GM11168 (cell line): ENCODE results near the gene MBTD1.

Experiments
- in situ Hi-C: fragments of 300-500 bp; cut with MboI; formaldehyde crosslinking; loops from one replicate; pipeline ENCODE4 v1.12.0; 2022; ENCODE audit warnings: low sequenced_read_pairs; ENCODE audit not compliant: unreplicated experiment

The MBTD1 gene

GRCh38 chr17:51153210-51154072, 106.4 kb downstream of the MBTD1 start, which contains the start of gene NME1:
Gene NME1 (plus strand): TSS chr17:51153559. CDS start chr17:51155655, 2,096 bp downstream.
- in situ Hi-C loops, result loop anchor here (10.0 kb wide), 1 partner anchor 149 kb away; no protein-coding TSS in a partner anchor

DNA sequence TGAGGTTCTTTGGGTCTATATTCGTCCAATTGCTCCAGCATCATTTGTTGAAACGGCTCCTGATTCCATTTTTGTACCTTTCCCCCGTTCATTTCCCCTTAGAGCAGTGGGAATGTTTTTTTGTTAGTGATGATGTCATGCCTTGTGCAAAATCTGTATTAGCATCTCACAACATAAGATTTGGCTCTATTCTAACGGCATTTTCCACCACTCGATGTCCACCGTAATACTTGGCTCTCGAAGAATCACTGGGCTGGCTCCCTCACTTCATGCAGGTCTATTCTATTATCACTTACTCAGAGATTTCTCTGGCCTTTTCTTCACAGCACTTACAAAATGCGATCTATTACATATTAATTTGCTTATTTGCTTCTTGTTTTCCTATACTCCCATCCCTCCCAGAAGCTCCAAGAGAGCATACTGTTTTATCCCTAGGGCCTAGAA, 107.1 kb downstream of the MBTD1 start:
- in situ Hi-C loops, result loop anchor here (10.0 kb wide), 1 partner anchor 148 kb away; no protein-coding TSS in a partner anchor

GRCh38 chr17:51150932-51151331, 108.9 kb downstream of the MBTD1 start:
- in situ Hi-C loops, result loop anchor here (10.0 kb wide), 1 partner anchor 146 kb away; no protein-coding TSS in a partner anchor

DNA sequence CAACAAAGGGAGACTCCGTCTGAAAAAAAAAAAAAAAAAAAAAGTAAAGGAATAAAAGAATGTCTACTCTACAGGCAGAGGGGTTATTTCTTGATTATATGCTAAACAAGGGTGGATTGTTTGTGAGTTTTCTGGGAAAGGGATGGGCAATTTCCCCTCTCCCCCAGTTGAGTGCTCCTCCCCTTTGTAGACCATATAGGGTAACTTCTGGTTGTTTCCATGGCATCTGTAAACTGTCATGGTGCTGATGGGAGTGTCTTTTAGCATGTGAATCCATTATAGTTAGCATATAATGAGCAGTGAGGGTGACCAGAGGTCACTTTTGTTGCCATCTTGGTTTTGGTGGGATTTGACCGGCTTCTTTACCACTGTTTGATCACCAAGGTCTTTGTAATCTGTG, 110.7 kb downstream of the MBTD1 start:
- in situ Hi-C loops, result no loop called here

- in situ Hi-C loops, result no loop called here
Measured at GRCh38 chr17:51147650-51148049, 112.2 kb downstream of the MBTD1 start.

DNA sequence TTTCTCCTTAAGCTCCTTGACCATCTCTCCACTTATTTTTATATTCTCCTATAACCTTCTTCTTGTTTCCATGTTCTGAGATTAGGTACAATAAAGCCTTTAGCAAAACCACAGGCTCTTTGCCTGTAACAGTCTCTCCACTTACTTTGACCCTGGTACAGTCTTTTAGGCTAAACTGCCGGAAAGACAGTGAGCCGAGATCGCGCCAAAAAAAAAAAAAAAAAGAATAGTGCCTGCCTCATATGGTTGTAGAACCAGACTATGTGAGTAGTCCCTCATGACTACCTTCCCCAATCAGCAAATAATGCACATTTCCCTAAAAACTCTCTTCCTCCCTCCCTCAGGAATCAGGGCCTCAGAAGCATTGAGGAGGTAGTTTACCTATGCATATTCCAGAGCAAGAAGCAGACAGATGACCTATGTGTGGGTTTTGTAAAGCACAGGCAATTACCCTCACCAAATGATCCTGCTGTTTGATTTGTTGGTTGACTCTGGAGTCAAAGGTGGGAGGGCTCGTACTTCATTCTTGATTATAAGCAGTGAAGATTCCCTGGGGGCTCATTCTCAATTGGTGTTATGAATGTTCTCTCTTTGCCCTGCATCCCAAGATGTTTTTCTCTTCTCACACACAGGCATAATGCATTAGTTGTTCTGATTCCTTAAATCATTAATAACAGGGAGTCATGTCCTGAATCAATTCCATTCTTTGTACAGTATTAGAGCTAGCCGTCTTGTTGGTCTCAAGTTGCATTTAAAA, 115.4 kb downstream of the MBTD1 start:
- in situ Hi-C loops, result no loop called here

DNA sequence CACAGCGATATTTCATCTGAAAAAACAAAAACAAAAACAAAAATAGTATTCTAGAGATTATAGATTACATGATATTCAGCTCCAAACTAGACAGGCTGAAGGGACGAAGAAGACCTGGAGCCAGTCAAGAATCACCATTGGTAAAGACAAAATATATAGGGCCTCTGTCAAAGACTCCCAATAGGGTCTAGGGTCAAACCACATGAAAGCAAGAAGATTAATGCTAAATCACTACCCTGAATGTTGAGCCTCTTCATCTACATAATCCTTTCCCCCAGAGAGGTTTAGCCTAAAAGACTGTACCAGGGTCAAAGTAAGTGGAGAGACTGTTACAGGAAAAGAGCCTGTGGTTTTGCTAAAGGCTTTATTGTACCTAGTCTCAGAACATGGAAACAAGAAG, 117.3 kb downstream of the MBTD1 start:
- in situ Hi-C loops, result no loop called here

GRCh38 chr17:51135956-51136355, 123.9 kb downstream of the MBTD1 start:
- in situ Hi-C loops, result no loop called here

DNA sequence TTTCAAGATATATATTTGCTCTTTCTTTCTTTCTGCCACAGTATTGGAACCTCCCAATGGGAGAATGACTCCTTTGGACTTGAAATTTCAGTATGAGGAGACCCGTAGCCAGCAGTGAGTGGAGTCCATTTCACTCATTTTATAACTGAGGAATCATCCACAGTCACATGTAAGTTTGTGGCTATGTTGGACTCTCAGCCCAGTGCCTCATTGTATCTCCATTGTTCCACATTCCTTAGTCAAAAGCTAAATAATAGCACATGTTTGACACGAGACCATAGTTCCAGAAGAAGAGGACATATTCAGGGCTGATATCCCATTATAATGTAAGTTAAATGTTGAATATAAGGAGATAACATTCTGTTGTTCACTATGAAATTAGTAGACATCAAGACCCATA, 126.5 kb downstream of the MBTD1 start:
- in situ Hi-C loops, result no loop called here

DNA sequence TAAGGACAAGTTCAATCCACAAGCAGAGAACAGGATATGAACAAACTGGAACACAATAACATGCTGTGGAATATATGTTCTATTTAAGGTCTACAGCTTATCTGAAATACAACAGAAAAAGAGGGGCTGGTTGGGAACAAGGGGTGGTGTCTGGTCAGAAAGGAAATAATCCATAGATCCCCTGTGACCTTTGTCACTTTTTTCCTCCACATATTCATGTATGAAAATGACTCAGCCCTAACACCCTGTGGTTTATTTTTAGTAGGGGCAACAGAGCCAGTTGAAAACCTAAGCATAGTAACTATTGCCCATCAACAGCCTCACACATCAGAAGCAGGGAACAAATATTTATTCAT, 126.9 kb downstream of the MBTD1 start:
- in situ Hi-C loops, result no loop called here

GRCh38 chr17:51128076-51128475, 131.8 kb downstream of the MBTD1 start:
- in situ Hi-C loops, result no loop called here
